ENCODE results near the gene SLC12A3.

Gene SLC12A3

DNA sequence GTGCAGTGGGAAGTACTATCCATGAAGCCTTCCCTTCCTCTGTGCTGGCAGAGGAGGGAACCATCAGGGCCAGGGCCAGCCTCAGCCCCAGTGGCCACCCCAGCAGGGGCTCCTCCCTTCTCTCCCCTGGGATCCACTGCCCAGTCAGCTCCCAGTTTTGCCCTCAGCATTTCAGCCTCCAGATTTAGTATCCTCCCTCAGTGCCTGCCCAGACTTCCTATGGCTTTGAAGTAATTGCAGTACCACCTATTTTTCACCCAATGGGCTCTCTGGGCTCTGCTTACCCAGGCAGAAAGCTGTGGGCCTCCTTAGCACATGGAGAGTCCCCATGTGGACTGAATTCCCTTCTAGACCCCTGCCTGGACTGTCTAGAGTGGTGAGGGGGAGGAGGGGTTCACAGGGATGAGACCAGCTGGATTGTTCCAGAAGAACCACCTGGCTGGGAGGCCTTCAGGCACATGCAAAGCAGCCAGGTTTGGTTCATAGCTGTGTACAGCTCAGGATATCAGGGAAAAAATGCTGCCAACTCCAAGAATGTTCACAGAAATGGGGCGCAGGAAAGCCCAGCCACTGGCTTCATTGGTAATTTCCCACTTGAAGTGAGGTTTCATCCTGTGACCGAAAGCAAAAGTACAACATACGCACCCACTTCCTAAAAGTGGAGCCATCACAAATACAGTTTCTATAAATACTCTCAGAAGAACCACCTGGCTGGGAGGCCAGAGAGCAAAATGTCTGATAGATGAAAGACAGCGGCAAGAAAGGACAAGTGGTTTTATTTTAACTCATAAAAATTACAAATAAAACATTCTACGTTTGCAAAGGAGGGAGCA, 51.8 kb downstream of the SLC12A3 start:
- DNase-seq (ENCODE audit: low read depth), result peak; percentile 81
- TF ChIP-seq, protein P1, sequence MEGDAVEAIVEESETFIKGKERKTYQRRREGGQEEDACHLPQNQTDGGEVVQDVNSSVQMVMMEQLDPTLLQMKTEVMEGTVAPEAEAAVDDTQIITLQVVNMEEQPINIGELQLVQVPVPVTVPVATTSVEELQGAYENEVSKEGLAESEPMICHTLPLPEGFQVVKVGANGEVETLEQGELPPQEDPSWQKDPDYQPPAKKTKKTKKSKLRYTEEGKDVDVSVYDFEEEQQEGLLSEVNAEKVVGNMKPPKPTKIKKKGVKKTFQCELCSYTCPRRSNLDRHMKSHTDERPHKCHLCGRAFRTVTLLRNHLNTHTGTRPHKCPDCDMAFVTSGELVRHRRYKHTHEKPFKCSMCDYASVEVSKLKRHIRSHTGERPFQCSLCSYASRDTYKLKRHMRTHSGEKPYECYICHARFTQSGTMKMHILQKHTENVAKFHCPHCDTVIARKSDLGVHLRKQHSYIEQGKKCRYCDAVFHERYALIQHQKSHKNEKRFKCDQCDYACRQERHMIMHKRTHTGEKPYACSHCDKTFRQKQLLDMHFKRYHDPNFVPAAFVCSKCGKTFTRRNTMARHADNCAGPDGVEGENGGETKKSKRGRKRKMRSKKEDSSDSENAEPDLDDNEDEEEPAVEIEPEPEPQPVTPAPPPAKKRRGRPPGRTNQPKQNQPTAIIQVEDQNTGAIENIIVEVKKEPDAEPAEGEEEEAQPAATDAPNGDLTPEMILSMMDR (IDR thresholded peaks at IDR 0.05; ENCODE audit: low read depth, low read length, missing control alignments), result no peak
- H3K4me3 ChIP-seq (ENCODE audit: low read depth, low read length), result no peak overlapping the region; the same call in 1 of the 2 replicates

GRCh38 chr16:56918467-56919012, 53.5 kb downstream of the SLC12A3 start:
- no peak for DNase-seq (ENCODE audit: low read depth)
- TF ChIP-seq, protein P1 (IDR thresholded peaks at IDR 0.05; ENCODE audit: low read depth, low read length, missing control alignments), result no peak
- H3K4me3 ChIP-seq (ENCODE audit: low read depth, low read length), result no peak overlapping the region

DNA sequence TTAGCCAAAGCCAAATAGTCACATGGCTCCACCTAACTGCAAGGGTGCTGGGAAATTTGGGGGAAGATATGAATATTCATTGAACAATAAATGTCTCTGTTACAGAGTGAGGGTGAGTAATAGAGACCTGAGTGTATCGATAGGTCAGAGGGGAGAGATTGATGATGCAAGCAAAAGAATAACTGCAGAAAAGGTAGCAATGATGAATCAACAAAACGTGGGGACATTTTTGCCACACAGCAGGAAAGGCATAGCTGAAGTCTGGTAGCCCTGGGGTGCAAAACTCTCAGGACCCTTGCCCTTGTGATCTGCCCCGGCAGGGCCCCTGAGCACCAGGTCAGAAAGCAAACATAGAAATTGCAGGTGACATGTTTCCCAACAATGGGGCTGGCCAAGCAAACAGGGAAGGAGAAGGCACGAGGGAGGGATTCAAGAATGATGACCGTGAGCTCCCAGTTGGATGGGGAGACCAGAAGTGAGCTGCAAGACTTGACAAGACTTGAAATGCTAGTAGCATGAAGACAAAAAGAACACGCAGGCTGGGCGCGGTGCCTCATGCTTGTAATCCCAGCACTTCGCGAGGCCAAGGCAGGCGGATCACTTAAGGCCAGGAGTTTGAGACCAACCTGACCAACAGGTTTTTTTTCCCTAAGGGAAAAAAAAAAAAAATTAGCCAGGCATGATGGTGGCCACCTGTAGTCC, 54.2 kb downstream of the SLC12A3 start:
- TF ChIP-seq, protein P1 (IDR thresholded peaks at IDR 0.05; ENCODE audit: low read depth, low read length, missing control alignments), result no peak
- H3K4me3 ChIP-seq (ENCODE audit: low read depth, low read length), result no peak overlapping the region
- DNase-seq (ENCODE audit: low read depth), result no peak

DNA sequence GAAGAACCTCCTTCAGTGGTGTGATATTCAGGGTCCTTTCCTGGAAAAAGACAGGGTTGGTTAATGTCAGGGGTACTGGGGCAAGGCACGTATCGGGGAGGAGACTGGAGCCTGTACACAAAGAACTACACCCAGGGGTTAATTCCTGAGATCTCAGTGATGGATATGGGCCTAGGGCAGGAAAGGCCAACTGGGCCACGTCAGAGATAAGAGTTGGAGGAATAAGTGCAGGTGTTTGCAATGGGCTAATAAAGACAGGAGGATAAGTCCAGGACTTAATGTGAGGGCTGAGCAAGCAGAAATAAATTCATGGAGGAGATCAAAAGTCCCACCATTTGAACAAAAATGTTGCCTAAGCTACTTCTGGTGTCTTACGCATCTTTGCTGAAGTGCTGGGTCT, 56.6 kb downstream of the SLC12A3 start:
- no peak overlapping the region for H3K4me3 ChIP-seq (ENCODE audit: low read depth, low read length)
- TF ChIP-seq, protein P1 (IDR thresholded peaks at IDR 0.05; ENCODE audit: low read depth, low read length, missing control alignments), result no peak
- DNase-seq (ENCODE audit: low read depth), result no peak

DNA sequence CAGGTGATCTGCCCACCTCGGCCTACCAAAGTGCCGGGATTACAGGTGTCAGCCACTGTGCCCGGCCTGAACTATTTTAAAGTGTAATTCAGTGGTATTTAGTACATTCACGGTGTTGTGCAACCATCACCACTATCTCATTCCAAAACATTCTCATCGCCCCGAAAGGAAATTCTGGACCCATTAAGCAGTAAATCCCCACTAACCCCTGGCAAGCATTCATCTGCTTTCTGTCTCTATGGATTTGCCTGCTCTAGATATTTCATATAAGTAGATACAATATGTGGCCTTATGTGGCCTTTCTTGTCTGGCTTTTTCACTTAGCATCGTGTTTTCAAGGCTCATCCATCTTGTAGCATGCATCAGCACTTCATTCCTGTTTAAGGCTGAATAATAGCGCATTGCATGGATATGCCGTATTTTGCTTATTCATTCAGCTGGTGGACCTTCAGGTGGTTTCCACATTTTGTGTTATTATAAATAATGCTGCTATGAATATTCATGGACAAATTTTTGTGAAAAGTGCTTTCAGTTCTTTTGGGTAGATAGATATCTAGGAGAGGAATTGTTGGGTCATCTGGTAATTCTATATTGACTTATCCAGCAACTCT, 58.6 kb downstream of the SLC12A3 start:
- no peak for DNase-seq (ENCODE audit: low read depth)
- no peak overlapping the region for H3K4me3 ChIP-seq (ENCODE audit: low read depth, low read length)
- TF ChIP-seq, protein P1 (IDR thresholded peaks at IDR 0.05; ENCODE audit: low read depth, low read length, missing control alignments), result no peak

DNA sequence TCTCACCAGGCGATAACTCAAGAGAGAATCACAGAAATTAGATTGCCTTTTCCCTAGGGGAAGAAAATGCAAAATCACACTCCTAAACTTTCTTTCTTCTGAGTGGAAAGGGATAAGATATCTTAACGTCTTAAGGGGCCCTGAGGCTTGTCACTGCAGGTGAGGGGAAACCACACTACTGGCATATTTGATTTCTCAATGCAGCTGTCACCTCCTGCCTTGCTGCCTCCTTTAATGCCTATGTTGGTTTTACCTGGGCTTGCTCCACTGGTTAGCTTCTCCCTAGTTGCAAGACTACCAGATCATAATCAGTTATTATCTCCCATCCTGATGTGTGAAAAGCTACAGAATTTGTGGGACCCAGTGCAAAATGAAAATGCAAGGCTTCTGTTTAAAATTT, 62.5 kb downstream of the SLC12A3 start:
- no peak overlapping the region for H3K4me3 ChIP-seq (ENCODE audit: low read depth, low read length)
- no peak for DNase-seq (ENCODE audit: low read depth)
- TF ChIP-seq, protein P1 (IDR thresholded peaks at IDR 0.05; ENCODE audit: low read depth, low read length, missing control alignments), result no peak
